Measurements from ENCODE around the gene HDAC4.

Gene HDAC4

GRCh38 chr2:239369631-239370161, 31.1 kb downstream of the HDAC4 start:
- no peaks in the 10 kb centered on the region for H3K9me3 ChIP-seq (replicated peaks; ENCODE audit: low read length)
- H3K4me3 ChIP-seq (ENCODE audit: low read length): no peak overlapping the region
- H3K36me3 ChIP-seq (ENCODE audit: insufficient read depth, low read length): peaks cover 3% of the 10 kb centered on the region
- H3K4me2 ChIP-seq (ENCODE audit: low read length): no peak overlapping the region
- no peaks in the 10 kb centered on the region for H3K27me3 ChIP-seq (ENCODE audit: control insufficient read depth, insufficient read depth, low read length)
- no peak overlapping the region for H3K9ac ChIP-seq (ENCODE audit: low read depth, low read length)
- H3K4me1 ChIP-seq (ENCODE audit: control insufficient read depth, insufficient read depth, low read length): no peaks in the 10 kb centered on the region

GRCh38 chr2:239368906-239369552, 31.8 kb downstream of the HDAC4 start:
- no peak overlapping the region for H3K4me3 ChIP-seq (ENCODE audit: low read length)
- no peaks in the 10 kb centered on the region for H3K4me1 ChIP-seq (ENCODE audit: control insufficient read depth, insufficient read depth, low read length)
- no peaks in the 10 kb centered on the region for H3K9me3 ChIP-seq (replicated peaks; ENCODE audit: low read length)
- no peak overlapping the region for H3K9ac ChIP-seq (ENCODE audit: low read depth, low read length)
- peaks cover 3% of the 10 kb centered on the region for H3K36me3 ChIP-seq (ENCODE audit: insufficient read depth, low read length)
- no peaks in the 10 kb centered on the region for H3K27me3 ChIP-seq (ENCODE audit: control insufficient read depth, insufficient read depth, low read length)
- H3K4me2 ChIP-seq (ENCODE audit: low read length): no peak overlapping the region

GRCh38 chr2:239368321-239368720, 32.5 kb downstream of the HDAC4 start:
- peaks cover 3% of the 10 kb centered on the region for H3K36me3 ChIP-seq (ENCODE audit: insufficient read depth, low read length)
- no peak overlapping the region for H3K9ac ChIP-seq (ENCODE audit: low read depth, low read length)
- H3K4me3 ChIP-seq (ENCODE audit: low read length): no peak overlapping the region
- H3K27me3 ChIP-seq (ENCODE audit: control insufficient read depth, insufficient read depth, low read length): no peaks in the 10 kb centered on the region
- no peaks in the 10 kb centered on the region for H3K9me3 ChIP-seq (replicated peaks; ENCODE audit: low read length)
- no peaks in the 10 kb centered on the region for H3K4me1 ChIP-seq (ENCODE audit: control insufficient read depth, insufficient read depth, low read length)
- H3K4me2 ChIP-seq (ENCODE audit: low read length): no peak overlapping the region

GRCh38 chr2:239366740-239367139, 34.1 kb downstream of the HDAC4 start:
- H3K9ac ChIP-seq (ENCODE audit: low read depth, low read length): no peak overlapping the region
- H3K4me1 ChIP-seq (ENCODE audit: control insufficient read depth, insufficient read depth, low read length): no peaks in the 10 kb centered on the region
- no peak overlapping the region for H3K4me2 ChIP-seq (ENCODE audit: low read length)
- no peaks in the 10 kb centered on the region for H3K9me3 ChIP-seq (replicated peaks; ENCODE audit: low read length)
- H3K27me3 ChIP-seq (ENCODE audit: control insufficient read depth, insufficient read depth, low read length): no peaks in the 10 kb centered on the region
- peaks cover 3% of the 10 kb centered on the region for H3K36me3 ChIP-seq (ENCODE audit: insufficient read depth, low read length)
- no peak overlapping the region for H3K4me3 ChIP-seq (ENCODE audit: low read length)

GRCh38 chr2:239365782-239366435, 34.9 kb downstream of the HDAC4 start:
- Histone ChIP-seq H3K36me3 (ENCODE audit: insufficient read depth, low read length) (peaks cover 3% of the 10 kb centered on the region), H3K9ac (ENCODE audit: low read depth, low read length) (no peak overlapping the region), H3K27me3 (ENCODE audit: control insufficient read depth, insufficient read depth, low read length) (no peaks in the 10 kb centered on the region), H3K4me3 (ENCODE audit: low read length) (no peak overlapping the region), H3K4me2 (ENCODE audit: low read length) (no peak overlapping the region), H3K9me3 (replicated peaks; ENCODE audit: low read length) (no peaks in the 10 kb centered on the region), H3K4me1 (ENCODE audit: control insufficient read depth, insufficient read depth, low read length) (no peaks in the 10 kb centered on the region)

- H3K36me3 ChIP-seq (ENCODE audit: insufficient read depth, low read length): peaks cover 3% of the 10 kb centered on the region
- no peak overlapping the region for H3K4me3 ChIP-seq (ENCODE audit: low read length)
These were observed 35.6 kb downstream of the HDAC4 start for GRCh38 chr2:239365071-239365781.

GRCh38 chr2:239363946-239364637, 36.7 kb downstream of the HDAC4 start:
- H3K27me3 ChIP-seq (ENCODE audit: control insufficient read depth, insufficient read depth, low read length): no peaks in the 10 kb centered on the region
- no peaks in the 10 kb centered on the region for H3K9me3 ChIP-seq (replicated peaks; ENCODE audit: low read length)
- H3K4me1 ChIP-seq (ENCODE audit: control insufficient read depth, insufficient read depth, low read length): no peaks in the 10 kb centered on the region
- peaks cover 3% of the 10 kb centered on the region for H3K36me3 ChIP-seq (ENCODE audit: insufficient read depth, low read length)
- no peak overlapping the region for H3K4me3 ChIP-seq (ENCODE audit: low read length)
- no peak overlapping the region for H3K4me2 ChIP-seq (ENCODE audit: low read length)
- H3K9ac ChIP-seq (ENCODE audit: low read depth, low read length): no peak overlapping the region

More at GRCh38 chr2:239365071-239365781, 35.6 kb downstream of the HDAC4 start:
- Histone ChIP-seq H3K4me2 (ENCODE audit: low read length) (no peak overlapping the region), H3K27me3 (ENCODE audit: control insufficient read depth, insufficient read depth, low read length) (no peaks in the 10 kb centered on the region), H3K9me3 (replicated peaks; ENCODE audit: low read length) (no peaks in the 10 kb centered on the region), H3K4me1 (ENCODE audit: control insufficient read depth, insufficient read depth, low read length) (no peaks in the 10 kb centered on the region), H3K9ac (ENCODE audit: low read depth, low read length) (no peak overlapping the region)

- no peak overlapping the region for H3K4me3 ChIP-seq (ENCODE audit: low read length)
- H3K4me1 ChIP-seq (ENCODE audit: control insufficient read depth, insufficient read depth, low read length): no peaks in the 10 kb centered on the region
- H3K36me3 ChIP-seq (ENCODE audit: insufficient read depth, low read length): peaks cover 3% of the 10 kb centered on the region
- no peak overlapping the region for H3K9ac ChIP-seq (ENCODE audit: low read depth, low read length)
- H3K27me3 ChIP-seq (ENCODE audit: control insufficient read depth, insufficient read depth, low read length): no peaks in the 10 kb centered on the region
- no peaks in the 10 kb centered on the region for H3K9me3 ChIP-seq (replicated peaks; ENCODE audit: low read length)
- H3K4me2 ChIP-seq (ENCODE audit: low read length): no peak overlapping the region
These were observed 38.3 kb downstream of the HDAC4 start for GRCh38 chr2:239362507-239362906.

GRCh38 chr2:239361311-239361642, 39.5 kb downstream of the HDAC4 start:
- Histone ChIP-seq H3K27me3 (ENCODE audit: control insufficient read depth, insufficient read depth, low read length) (no peaks in the 10 kb centered on the region), H3K9me3 (replicated peaks; ENCODE audit: low read length) (no peaks in the 10 kb centered on the region), H3K4me1 (ENCODE audit: control insufficient read depth, insufficient read depth, low read length) (no peaks in the 10 kb centered on the region), H3K9ac (ENCODE audit: low read depth, low read length) (no peak overlapping the region), H3K4me3 (ENCODE audit: low read length) (no peak overlapping the region), H3K36me3 (ENCODE audit: insufficient read depth, low read length) (peaks cover 3% of the 10 kb centered on the region), H3K4me2 (ENCODE audit: low read length) (no peak overlapping the region)

GRCh38 chr2:239360421-239361310, 40.2 kb downstream of the HDAC4 start:
- no peaks in the 10 kb centered on the region for H3K9me3 ChIP-seq (replicated peaks; ENCODE audit: low read length)
- H3K27me3 ChIP-seq (ENCODE audit: control insufficient read depth, insufficient read depth, low read length): no peaks in the 10 kb centered on the region
- H3K4me2 ChIP-seq (ENCODE audit: low read length): no peak overlapping the region
- peaks cover 1% of the 10 kb centered on the region for H3K36me3 ChIP-seq (ENCODE audit: insufficient read depth, low read length)
- no peak overlapping the region for H3K9ac ChIP-seq (ENCODE audit: low read depth, low read length)
- H3K4me1 ChIP-seq (ENCODE audit: control insufficient read depth, insufficient read depth, low read length): peaks cover 2% of the 10 kb centered on the region
- H3K4me3 ChIP-seq (ENCODE audit: low read length): no peak overlapping the region

Data from skeletal muscle satellite cell (primary cell).